K562 (cell line): ENCODE data around the gene MYO6. TPM values are rescaled to one million over a fixed set of nuclear protein-coding genes. Genes with fewer than 3 reads are reported as not detected.

Source experiments
- ATAC-seq: fragments of 200-7000 bp; cut with Tn5 transposase; 3 replicates; pipeline ENCODE4 v1.9.1; 2020; ENCODE audit warnings: moderate library complexity
- BruUV-seq: library from RNA; stranded (reverse); fragments of 400-500 nt; replicated peaks from 2 replicates; lab custom pipeline; 2021; lab: Mats Ljungman, UMichigan
- CTCF ChIA-PET: fragments of 300-600 bp; formaldehyde crosslinking; extraction: SDS; loops from one replicate; lab custom pipeline; 2021; ENCODE audit warnings: low intra/inter-chr PET ratio; lab: Yijun Ruan, JAX
- POLR2A ChIA-PET: fragments of 300-600, 350-650 bp; sonication (Branson Sonifier 250); formaldehyde crosslinking; extraction: SDS; loops from one replicate; lab custom pipeline; 2021; ENCODE audit warnings: antibody characterized with exemption, inconsistent platforms; lab: Yijun Ruan, JAX
- DNase-seq, 4 experiments: peaks; one replicate each; pipeline versions ENCODE4 v3.0.0 to v3.0.0-alpha.2; 2011 to 2018; ENCODE audit warnings: low spot score in 3 of 4, mixed read lengths in 3 of 4; ENCODE audit errors: extremely low read depth in 1 of 4
- FAIRE-seq: peaks from 2 replicates; lab custom pipeline; 2011; peaks lifted over from hg19 to GRCh38; lab: Jason Lieb, UNC
- H2AFZ ChIP-seq: 2 replicates; pipeline ENCODE4 v1.6.0; 2011; ENCODE audit warnings: low read depth, low read length, control low read depth, inconsistent platforms
- H3K27ac ChIP-seq: fragments of 200-600 bp; 3 replicates; pipeline ENCODE4 v1.8.0; 2011; ENCODE audit warnings: low read depth, mild to moderate bottlenecking, control low read depth, inconsistent platforms, low read length, moderate library complexity, mixed read lengths; ENCODE audit errors: extremely low read depth
- H3K27me3 ChIP-seq, 2 experiments: fragments of 300-600 bp in 1 of 2; 2 replicates in 1 of 2; 3 replicates in 1 of 2; pipeline versions ENCODE4 v1.6.0 to v1.8.0; 2011; ENCODE audit warnings: inconsistent platforms in 2 of 2, low read length in 2 of 2, mild to moderate bottlenecking in 1 of 2, mixed read lengths in 1 of 2, moderate library complexity in 1 of 2; ENCODE audit not compliant: control insufficient read depth in 2 of 2, insufficient read depth in 2 of 2
- H3K36me3 ChIP-seq: fragments of 300-600 bp; 3 replicates; pipeline ENCODE4 v1.8.0; 2011; ENCODE audit warnings: mild to moderate bottlenecking, low read length, inconsistent platforms; ENCODE audit not compliant: control insufficient read depth, insufficient read depth
- H3K4me1 ChIP-seq, 2 experiments: fragments of 200-600 bp in 1 of 2; replicated peaks in 1 of 2; 2 replicates in 1 of 2; 3 replicates in 1 of 2; pipeline versions ENCODE4 v1.5.1 to v1.8.0; 2011; ENCODE audit warnings: inconsistent platforms in 2 of 2, low read length in 2 of 2, mild to moderate bottlenecking in 1 of 2, mixed read lengths in 1 of 2, moderate library complexity in 1 of 2; ENCODE audit not compliant: control insufficient read depth in 2 of 2, insufficient read depth in 2 of 2
- H3K4me2 ChIP-seq: 2 replicates; pipeline ENCODE4 v1.6.1; 2011; ENCODE audit warnings: low read length, control low read depth, inconsistent platforms, mixed read lengths; ENCODE audit not compliant: insufficient read depth
- H3K4me3 ChIP-seq: fragments of 200-600 bp; sonication (generic), shearing (Covaris generic); 2 replicates; pipeline ENCODE4 v1.5.1; 2016; ENCODE audit warnings: control low read depth, inconsistent platforms
- H3K79me2 ChIP-seq: fragments of 200-600 bp; 3 replicates; pipeline ENCODE4 v1.8.0; 2011; ENCODE audit warnings: low read length, inconsistent platforms; ENCODE audit not compliant: control insufficient read depth, insufficient read depth
- H3K9ac ChIP-seq, 2 experiments: 2 replicates each; pipeline versions ENCODE4 v1.6.0 to v1.6.1; 2011; ENCODE audit warnings: low read depth in 2 of 2, low read length in 2 of 2, control low read depth in 1 of 2, inconsistent platforms in 1 of 2, mild to moderate bottlenecking in 1 of 2, mixed read lengths in 1 of 2; ENCODE audit not compliant: insufficient read depth in 1 of 2
- H3K9me1 ChIP-seq: one replicate; pipeline ENCODE4 v1.6.0; 2011; ENCODE audit warnings: inconsistent platforms, mild to moderate bottlenecking, low read length, moderate library complexity; ENCODE audit not compliant: control insufficient read depth, insufficient read depth
- H3K9me3 ChIP-seq: replicated peaks from 2 replicates; pipeline ENCODE4 v1.5.1; 2011; ENCODE audit warnings: low read depth, low read length, inconsistent platforms; ENCODE audit not compliant: control insufficient read depth, insufficient read depth
- H4K20me1 ChIP-seq: replicated peaks from 2 replicates; pipeline ENCODE4 v1.6.1; 2011; ENCODE audit warnings: low read length, inconsistent platforms, mixed read lengths; ENCODE audit not compliant: control insufficient read depth, insufficient read depth
- WGBS: fragments of 100-300 bp; shearing (Covaris generic); methylation state at CpG from one replicate; pipeline ENCODE4 v1.1.6; 2016; ENCODE audit warnings: low coverage, mixed read lengths; ENCODE audit not compliant: insufficient coverage; ENCODE audit errors: missing lambda C conversion rate; 5-methylcytosine and 5-hydroxymethylcytosine counted together
- in situ Hi-C: fragments of 300-500 bp; cut with MboI; formaldehyde crosslinking; loops from 4 replicates; pipeline ENCODE4 v1.15.0; 2018; ENCODE audit warnings: inconsistent platforms, mixed read lengths
- intact Hi-C: fragments of 100-400 bp; cut with micrococcal nuclease; formaldehyde crosslinking; loops from 2 replicates; pipeline ENCODE4 v1.14.2; 2022
- polyA plus RNA-seq, 8 experiments: library from polyadenylated mRNA; depleted of rRNA in 4 of 8; stranded (reverse) in 5 of 8; unstranded in 3 of 8; fragments of >200 nt; fragmentation: Nextera tagmentation in 2 of 8; fragmentation: Illumina TruSeq in 1 of 8; extraction: Ambion mirVana in 2 of 8; extraction: Trizol in 1 of 8; gene quantifications; 2 replicates each; pipeline versions ENCODE4 v1.2.1 to v1.2.3, GENCODE V29; 2011 to 2014; ENCODE audit warnings: inconsistent platforms in 1 of 8, missing spikeins in 1 of 8
- total RNA-seq, 7 experiments: library from RNA; depleted of rRNA in 6 of 7; stranded (reverse); fragments of >200 nt in 6 of 7; fragmentation: Illumina TruSeq in 2 of 7; extraction: Trizol in 2 of 7; gene quantifications; 2 replicates each; pipeline versions ENCODE4 v1.2.1 to v1.2.3, GENCODE V29; 2011 to 2021; ENCODE audit warnings: low replicate concordance in 1 of 7
- TF ChIP-seq, protein P1 (sequence below): sonication (generic); IDR thresholded peaks from 2 replicates; pipeline ENCODE4 v1.6.1; 2016
- TF ChIP-seq, protein P2 (sequence below), 2 experiments: IDR thresholded peaks in 1 of 2; conservative IDR thresholded peaks in 1 of 2; 2 replicates each; pipeline ENCODE4 v1.6.1; 2016; ENCODE audit warnings: low read depth in 2 of 2, mild to moderate bottlenecking in 1 of 2, missing compliant biosample characterization in 1 of 2, missing genetic modification characterization in 1 of 2, moderate library complexity in 1 of 2
- TF ChIP-seq, protein P3 (sequence below): fragments of 450-650 bp; IDR thresholded peaks from 2 replicates; pipeline ENCODE4 v1.6.1; 2018; ENCODE audit warnings: mild to moderate bottlenecking, low read depth; ENCODE audit not compliant: partially characterized antibody

The MYO6 gene
- total and polyA plus RNA-seq, 9 of the 15 experiments (the other 6 are each of a cell fraction or from before 2014, with no cell fraction given), result 1.3 to 5.5 (median 2.7) TPM

DNA sequence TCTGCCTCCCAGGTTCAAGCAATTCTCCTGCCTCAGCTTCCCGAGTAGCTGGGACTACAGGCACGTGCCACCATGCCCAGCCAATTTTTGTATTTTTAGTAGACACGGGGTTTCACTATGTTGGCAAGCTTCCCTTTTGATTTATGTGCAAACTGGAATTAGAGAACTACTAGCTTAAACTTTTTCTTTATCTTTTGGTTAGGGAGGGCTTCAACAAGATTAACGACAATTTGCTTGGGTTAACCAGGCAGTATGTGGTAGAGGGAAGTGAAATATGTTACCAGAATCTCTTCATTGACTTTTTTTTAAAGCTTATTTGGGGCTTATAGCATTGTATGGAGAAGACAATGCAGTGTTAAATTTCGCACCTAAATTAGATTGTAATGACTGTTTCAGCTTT is 9.0 kb downstream of the MYO6 start:
- FAIRE-seq, result no peak
- Histone ChIP-seq H3K27ac (no peak overlapping the region), H3K9ac (no peak overlapping the region), H4K20me1 (no peaks in the 10 kb centered on the region), H3K27me3 (no peaks in the 10 kb centered on the region), H3K9me1 (no peaks in the 10 kb centered on the region), H3K9me3 (no peaks in the 10 kb centered on the region), H2AFZ (no peak overlapping the region), H3K4me3 (no peak overlapping the region), H3K79me2 (no peaks in the 10 kb centered on the region), H3K4me1 (no peaks in the 10 kb centered on the region; a peak in 1 of 5 replicates), H3K4me2 (no peak overlapping the region), H3K36me3 (no peaks in the 10 kb centered on the region)
- no peak for ATAC-seq
- intact Hi-C loops, result no loop called here
- CTCF ChIA-PET, result no interaction called here
- in situ Hi-C loops, result no loop called here
- DNase-seq, result no peak
- BruUV-seq, result no TSS peak
- WGBS, result 16% methylated on average over 5 of the region's 5 CpGs
- POLR2A ChIA-PET, result interaction anchor here (0.7 to 1.3 kb wide), 2 partner anchors 20 to 36 kb away, joined by 3 read pairs; no protein-coding TSS in a partner anchor
- TF ChIP-seq, protein P1, sequence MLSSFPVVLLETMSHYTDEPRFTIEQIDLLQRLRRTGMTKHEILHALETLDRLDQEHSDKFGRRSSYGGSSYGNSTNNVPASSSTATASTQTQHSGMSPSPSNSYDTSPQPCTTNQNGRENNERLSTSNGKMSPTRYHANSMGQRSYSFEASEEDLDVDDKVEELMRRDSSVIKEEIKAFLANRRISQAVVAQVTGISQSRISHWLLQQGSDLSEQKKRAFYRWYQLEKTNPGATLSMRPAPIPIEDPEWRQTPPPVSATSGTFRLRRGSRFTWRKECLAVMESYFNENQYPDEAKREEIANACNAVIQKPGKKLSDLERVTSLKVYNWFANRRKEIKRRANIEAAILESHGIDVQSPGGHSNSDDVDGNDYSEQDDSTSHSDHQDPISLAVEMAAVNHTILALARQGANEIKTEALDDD, result peak; percentile 57
- TF ChIP-seq, protein P2, sequence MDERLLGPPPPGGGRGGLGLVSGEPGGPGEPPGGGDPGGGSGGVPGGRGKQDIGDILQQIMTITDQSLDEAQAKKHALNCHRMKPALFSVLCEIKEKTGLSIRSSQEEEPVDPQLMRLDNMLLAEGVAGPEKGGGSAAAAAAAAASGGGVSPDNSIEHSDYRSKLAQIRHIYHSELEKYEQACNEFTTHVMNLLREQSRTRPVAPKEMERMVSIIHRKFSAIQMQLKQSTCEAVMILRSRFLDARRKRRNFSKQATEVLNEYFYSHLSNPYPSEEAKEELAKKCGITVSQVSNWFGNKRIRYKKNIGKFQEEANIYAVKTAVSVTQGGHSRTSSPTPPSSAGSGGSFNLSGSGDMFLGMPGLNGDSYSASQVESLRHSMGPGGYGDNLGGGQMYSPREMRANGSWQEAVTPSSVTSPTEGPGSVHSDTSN (CRISPR knock-in tag; IDR thresholded peaks at IDR 0.05; ENCODE audit: low read depth), result no peak
- TF ChIP-seq, protein P2 (tag; conservative IDR thresholded peaks at IDR 0.05; ENCODE audit: low read depth), result 0 out of 2 replicates have a peak, but pooled peaks have one; percentile 8
- TF ChIP-seq, protein P3, sequence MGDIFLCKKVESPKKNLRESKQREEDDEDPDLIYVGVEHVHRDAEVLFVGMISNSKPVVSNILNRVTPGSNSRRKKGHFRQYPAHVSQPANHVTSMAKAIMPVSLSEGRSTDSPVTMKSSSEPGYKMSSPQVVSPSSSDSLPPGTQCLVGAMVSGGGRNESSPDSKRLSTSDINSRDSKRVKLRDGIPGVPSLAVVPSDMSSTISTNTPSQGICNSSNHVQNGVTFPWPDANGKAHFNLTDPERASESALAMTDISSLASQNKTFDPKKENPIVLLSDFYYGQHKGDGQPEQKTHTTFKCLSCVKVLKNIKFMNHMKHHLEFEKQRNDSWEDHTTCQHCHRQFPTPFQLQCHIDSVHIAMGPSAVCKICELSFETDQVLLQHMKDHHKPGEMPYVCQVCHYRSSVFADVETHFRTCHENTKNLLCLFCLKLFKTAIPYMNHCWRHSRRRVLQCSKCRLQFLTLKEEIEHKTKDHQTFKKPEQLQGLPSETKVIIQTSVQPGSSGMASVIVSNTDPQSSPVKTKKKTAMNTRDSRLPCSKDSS, result no peak
